ENCODE data around the gene SFXN5.
"Not testable (repeated sequence)": the region's sequence is repeated elsewhere in the genome, so short reads cannot be mapped to it uniquely, and the experiment has no call there.

Gene SFXN5

DNA sequence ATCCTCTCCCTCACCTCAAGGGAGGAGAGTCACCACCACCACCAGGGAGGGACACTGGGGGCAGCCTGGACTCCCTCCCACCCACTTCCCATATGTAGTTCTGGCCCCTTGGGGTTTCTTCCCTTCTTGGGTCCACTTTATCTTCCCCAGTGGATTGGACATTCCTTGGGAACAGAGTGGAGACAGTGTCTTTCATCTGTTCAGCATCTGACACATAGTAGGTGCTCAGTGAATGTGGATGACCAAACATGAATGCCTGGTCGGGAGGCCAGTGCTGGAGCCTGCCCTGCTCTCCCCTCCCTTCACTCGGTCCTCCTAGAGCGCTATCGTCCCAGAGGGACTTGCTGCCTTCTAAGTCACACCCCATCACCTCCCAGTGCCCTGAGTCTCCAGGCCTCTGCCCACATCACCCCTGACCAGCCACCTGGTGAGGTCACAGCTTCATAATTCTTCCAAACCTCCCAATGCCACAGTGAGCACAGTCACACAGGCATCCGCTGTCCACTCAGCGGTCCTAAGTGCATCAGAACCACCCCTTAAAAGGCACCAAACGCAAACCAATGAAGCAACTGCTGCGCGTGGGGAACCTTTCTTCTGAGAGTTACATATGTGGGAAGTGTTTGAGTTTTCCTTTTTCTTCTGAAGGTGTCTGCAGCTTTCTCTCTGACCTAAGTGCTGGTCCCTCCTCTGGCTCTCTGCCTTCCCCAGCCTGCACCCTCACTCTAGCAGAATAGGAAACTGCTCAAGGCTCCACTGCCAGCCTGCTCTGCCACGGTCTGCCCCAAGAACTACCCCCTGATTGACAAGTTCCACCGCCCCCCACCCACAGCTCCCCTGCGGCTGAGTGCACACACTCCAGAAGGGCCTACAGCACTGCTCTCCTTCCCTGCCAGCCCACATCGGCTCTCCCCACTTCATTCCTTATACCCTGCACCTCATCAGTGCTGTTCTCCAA is 7.2 kb upstream of the SFXN5 start:
- DNase-seq (ENCODE audit: low read depth): no peak

DNA sequence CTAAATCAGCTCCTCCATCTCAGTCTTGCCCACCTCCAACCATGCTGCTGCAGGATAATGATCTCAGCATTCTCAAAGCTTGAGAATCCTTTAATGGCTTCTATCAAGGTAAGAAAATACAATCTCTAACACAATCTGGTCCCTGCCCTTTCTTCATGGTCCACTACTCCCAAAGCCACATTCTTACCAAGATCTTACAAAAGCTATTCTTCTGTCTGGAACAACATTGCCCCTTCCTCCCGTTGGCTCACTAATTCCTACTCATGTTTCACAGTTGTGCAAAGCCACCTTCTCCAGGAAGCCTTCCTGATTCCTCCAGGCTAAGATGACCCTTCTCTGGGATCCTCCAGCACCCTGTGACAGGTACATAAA is 5.9 kb upstream of the SFXN5 start:
- DNase-seq (ENCODE audit: low read depth): no peak

DNA sequence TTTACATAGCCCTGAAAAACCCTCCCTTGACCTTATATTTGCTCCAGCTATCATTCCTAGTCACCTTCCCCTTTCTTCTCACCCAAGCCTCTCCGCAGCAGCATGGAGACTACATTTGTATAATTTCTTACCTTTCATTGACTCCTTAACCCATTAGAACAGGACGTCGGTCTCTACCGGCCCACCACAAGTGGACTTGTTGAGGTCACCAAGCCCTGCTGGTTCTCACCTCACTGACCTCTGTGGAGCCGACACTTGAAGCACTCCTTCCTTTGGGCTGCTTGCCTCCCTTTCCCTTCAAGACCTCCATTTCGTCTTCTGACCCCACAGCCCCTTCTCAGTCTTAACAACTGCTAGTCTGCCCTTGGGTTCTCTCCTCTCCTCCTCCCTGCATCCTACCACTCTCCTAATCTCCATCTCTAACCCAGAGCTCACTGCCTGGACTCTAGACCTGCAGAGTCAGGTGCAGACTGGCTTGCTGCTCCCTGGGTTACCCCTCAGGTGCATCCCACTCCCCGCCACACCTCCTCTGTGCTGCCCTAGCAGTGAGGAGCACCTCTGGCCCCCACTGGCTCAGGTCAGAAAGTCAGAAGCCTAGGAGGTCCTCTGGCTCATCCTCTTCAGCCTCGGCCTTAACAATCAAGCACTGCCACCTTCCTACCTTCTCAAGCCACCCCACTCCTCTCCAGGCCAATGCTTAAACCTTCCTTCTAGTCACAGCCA is 5.3 kb upstream of the SFXN5 start:
- no peak for DNase-seq (ENCODE audit: low read depth)

DNA sequence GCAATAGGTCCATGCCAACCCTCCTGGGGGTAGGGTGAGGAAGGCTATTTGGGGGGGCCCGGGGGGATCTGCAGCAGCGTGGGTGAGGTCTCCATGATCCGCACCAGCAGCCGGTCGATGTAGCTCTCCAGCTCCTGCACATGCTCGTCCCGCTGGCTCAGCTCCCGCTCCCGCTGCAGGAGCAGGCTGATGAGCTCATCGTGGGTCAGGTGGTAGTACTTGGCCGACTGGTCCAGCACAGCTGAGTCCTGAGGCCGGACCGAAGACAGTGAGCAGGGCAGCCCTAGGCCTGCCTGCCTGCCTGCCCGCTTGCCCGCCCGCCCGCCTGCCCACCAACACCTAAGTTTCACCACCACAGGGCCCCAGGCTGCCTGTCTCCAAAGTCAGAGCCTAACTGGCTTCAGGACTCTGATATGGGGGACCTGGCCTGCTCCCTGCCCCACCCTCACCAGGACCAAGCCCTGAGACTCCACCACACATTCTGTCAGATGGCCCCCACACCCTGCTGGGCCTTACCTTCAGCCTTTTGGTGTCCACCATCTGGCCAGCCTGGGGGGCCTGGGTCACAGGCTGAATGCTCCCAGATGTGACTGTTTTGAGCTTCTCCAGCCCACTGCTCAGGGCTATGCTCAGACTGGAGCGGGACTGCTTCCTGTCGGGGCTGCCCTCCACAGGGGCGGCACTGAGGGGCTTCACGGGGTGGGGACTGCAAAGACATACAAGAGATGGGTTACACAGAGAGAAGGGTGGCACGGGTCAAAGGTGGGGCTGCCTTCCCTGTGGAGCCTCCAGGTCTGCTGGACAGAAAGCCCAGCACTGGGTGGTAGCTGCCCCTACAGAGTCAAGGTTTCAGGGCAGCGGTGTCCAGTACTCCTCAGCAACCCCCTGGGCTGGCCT is 4.2 kb upstream of the SFXN5 start:
- no peak for DNase-seq (ENCODE audit: low read depth)

DNA sequence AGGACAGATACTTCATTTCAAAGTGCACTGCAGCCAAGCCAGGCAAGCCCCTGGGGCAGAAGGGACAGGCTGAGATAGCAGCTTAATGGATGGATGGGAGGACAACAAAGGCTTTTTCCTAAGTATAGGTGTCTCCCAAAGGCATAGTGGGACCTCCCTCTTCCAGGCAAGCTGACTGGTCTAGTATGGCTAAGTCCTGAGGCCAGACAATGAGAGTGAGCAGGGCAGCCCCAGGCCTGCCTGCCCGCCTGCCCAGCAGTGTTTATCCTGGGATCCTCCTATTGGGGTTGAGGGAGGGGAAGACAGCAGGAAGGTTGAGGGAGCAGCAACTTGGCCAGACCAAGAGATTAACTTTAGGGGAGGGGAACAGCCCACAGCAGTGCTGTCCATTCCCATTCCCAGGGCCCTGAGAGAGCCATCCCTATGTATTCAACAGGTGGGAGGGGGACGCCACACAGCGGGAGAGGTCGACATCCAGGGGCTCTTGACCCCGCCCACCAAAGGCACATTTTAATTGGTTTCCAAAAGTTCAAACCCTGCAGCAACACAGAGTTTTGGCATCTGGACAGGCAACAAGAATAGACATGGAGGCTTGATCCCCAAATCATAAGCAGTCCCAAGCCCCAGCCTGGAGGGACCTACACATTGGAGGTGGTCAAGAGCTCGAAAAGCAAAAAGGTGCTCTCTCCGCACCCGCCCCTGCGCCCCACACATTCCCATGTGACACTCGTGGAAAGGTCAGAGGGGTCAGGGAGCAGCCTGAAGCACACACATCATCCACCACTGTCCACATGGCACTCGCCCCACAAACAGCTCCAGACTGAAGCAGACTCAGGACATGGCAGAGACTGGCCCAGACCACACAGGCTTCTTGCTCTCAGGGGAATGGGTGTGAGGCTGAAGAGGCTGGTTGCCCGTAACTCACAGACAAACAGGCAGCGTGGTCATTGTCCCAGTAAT is 2.9 kb upstream of the SFXN5 start:
- DNase-seq (ENCODE audit: low read depth): no peak

DNA sequence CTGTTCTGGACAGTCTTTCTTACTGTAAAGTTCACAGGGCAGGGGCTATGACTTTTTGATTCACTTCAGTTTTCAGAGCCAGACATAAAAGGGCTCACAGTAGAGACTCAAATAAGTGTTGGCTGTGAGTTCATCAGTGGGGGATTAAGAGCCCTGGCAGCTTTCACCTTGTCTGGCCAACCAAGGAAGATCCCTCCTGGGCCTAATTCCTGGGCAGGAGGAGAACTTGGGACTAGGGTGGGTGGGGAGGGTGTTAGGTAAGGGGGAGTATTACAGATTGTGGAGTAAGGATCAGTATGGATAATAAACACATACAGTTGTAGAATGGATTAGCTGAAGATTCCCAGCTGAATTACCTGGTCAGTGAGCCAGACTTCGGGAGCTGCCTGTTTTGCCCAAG is 904 bp upstream of the SFXN5 start:
- no peak for DNase-seq (ENCODE audit: low read depth)

DNA sequence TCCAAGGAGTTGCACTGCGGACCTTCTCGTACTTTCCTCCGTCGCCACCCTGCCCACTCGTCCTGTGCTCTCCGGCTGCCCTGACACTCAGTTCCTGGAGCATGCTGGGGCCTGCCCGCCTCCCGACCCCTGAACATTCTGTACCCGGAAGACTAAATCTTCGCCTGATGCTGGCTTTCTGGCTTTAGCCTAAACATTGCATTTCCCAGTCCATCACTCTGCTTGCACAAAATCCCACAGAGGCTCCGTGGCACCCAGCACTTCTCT is 550 bp upstream of the SFXN5 start:
- no peak for DNase-seq (ENCODE audit: low read depth)

DNA sequence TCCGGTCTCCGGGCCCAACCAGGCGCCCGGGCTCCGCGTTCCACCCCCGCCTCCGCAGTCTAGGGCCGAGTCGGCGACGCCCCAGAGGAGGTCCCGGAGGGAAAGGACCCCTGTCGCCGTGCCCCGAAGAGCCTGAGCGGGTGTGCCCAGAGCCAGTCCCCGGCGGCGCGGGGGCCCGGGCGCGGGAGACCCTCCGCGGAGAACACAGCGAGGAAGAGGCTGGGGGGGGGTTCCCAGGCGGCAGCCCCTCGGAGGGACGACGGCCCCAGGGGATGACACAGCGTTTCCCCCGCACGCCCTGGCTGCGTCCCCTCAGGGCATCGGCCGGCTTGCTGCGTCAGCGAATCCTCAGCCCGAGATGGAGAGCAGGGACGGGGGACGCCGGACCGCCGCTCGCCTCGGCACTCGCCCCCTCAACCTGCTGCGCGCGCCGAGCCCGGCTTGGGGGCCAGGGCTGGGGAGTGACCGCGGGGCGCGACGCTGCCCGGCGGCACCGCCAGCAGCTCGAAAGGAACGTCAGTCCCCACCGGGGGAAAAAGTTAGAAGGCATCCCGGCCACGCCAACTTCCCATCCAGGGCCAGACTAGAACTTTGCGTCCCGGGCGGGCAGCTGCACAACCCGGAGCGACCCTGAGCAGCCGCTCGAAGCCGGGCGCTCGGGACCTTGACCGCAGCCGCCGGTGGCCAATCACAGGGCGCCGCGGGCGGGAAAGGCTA is 711 bp downstream of the SFXN5 start:
- peak; percentile 50 for DNase-seq (ENCODE audit: low read depth)

DNA sequence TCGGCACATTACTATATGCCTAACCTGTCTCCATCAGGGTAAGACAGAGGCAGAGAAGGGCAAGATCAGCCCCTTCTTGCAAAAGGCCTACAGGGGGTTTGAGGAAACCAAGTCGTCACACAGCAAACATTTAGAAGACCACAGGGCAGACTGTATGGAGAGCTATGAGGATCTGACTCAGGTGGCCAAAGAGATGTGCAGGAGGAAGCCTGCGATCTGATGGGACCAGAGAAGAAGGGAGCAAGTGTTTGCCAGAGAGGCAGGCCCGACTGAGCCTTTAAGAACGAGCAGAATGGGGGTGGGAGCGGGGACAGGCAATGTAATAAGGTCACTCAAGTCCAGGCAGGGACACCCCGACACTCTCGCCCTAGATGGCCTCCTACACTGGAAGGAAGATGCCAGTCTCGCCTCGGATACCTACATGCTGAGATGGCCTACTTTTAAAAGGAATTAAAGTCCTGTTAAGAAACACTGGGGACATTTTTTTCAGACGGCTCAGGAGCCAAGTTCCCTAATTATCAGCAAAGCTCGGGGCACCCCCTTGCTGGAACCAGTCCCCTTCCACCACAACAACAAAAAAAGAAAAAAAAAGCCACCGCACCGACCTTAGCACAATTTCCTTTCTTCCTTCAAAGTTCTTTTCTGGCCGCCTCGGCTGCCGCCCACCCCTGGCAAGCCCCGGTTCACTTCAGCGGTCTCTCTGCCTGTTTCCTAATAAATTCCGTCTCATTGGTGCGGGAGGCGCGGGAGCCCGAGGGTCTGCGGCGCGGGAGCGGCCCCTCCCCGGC is 1.5 kb downstream of the SFXN5 start:
- peak; percentile 25 for DNase-seq (ENCODE audit: low read depth)

DNA sequence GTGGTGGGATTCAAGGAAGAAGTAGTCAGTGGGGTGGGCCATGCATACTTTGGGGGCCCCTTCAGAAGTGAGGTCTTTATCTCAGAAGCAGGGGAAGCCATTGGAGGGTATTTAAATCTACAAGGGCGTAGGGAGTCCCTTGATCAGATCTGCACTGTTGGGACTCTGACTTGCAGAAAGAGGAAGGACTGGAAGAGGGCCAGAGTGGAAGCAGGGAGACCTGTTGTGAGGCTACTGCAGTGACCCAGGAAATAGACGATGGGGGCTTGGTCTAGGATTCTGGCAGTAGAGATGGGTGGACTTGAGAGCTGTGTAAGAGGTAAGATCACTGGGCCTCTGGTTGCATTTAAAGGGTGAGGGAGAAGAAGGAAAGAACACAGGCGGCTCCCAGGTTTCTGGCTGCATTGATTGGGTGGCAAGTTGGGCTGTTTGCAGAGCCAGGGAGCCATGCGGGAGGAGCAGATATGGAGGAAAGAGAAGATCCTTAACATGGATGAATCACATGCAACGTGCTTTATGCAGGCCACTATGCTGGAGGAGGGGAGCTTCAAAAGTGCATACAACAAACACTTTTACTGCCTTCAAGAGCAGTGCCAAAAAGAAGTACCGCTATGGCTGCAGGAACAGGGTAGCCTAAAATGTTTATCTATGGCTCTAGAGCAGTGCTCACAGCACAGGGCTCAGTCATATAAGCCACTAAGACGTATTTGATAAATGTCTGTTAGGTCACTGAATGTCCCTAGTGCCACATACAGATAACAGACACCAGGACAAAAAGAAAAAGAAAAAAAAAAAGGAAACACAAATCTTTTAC is 2.3 kb downstream of the SFXN5 start:
- peak; percentile 54 for DNase-seq (ENCODE audit: low read depth)

DNA sequence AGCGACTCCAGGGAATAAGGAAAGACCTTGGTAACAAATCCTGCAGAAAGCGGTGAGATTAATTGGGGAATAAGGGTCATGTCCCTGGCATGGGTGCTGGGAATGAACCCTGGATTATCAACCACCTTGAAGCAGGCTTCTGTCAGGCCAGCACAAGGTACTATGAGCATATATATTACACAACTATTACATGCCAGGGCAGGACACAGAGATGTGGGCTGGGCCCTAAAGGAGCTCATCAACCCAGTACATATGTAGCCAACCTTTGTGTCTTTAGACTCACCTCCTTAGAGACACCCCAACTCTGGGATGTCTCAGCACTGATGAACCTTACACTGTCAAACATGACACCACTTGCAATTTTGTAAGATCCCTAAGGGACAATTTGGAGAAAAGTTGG is 3.4 kb downstream of the SFXN5 start:
- no peak for DNase-seq (ENCODE audit: low read depth)

DNA sequence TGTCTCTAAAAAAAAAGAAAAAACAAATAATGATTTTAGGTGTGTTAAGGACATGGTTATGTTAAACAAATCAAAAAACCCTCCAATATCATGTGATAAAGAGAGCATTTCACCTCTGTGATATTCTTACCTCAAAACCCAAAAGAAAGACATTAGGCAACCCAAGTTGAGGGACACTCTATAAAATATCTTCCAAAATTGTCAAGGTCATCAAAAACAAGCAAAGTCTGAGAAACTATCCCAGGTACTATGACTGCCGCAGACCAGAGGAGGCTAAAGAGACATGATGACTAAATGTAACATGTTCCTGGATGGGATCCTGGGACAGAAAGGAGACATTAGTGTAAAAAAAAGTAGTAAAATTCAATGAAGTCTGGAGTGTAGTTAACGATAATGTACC is 4.5 kb downstream of the SFXN5 start:
- DNase-seq (ENCODE audit: low read depth): no peak

DNA sequence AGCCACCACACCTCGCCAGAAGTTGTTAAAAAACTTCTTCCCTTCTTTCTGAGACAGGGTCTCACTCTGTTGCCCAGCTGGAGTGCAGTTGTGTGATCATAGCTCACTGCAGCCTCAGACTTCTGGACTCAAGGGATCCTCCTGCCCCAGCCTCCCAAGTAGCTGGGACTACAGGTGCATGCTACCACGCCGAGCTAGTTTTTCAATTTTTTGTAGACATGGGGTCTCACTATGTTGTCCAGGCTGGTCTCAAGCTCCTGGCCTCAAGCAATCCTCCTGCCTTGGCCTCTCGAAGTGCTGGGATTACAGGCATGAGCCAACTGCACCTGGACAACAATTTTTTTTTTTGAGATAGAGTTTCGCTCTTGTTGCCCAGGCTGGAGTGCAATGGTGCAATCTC is 6.4 kb downstream of the SFXN5 start:
- DNase-seq (ENCODE audit: low read depth): not testable (repeated sequence)

DNA sequence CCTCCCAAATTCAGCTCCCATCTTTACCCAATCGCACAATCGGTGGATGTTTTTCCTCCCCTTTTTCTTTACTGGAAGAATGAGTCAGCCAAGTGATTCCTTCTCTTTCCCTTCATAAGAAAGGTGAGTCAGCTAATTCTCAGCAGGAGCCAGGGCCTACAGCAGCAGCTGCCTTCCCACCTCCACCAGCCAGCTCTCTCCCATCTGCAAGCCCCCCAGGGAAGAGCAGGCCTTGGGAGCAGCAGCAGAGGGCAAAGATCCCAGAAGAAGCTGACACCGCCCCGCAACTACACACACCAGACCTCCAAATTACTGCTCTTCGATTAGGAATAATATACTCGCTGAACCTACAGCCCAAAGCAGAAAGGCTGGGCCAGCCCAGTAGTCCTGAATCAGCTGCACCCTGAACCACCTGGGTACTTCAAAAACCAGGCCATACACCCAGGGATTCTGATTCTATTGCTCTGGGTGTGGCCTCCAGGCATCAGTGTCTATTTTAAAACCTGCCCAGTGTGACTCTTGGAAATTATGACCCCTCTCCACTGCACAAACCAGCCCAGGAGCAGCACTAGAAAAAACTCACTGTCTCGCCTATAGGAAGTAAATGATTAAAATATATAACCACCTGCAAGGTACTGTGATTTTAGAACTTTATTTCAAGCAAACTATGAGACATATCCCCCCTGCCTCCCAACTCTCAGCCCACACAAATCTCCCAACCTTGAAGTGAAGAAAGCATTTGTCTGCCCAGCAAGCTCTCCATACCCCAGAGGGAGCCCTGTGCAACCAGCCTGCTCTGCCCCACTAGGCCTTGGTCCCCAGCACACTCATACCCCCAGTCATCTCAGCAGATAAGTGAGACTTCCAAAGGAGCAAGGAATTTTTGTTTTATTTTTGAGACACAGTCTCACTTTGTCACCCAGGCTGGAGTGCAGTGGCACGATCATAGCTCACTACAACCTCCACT is 7.3 kb downstream of the SFXN5 start:
- peak; percentile 85 for DNase-seq (ENCODE audit: low read depth)

DNA sequence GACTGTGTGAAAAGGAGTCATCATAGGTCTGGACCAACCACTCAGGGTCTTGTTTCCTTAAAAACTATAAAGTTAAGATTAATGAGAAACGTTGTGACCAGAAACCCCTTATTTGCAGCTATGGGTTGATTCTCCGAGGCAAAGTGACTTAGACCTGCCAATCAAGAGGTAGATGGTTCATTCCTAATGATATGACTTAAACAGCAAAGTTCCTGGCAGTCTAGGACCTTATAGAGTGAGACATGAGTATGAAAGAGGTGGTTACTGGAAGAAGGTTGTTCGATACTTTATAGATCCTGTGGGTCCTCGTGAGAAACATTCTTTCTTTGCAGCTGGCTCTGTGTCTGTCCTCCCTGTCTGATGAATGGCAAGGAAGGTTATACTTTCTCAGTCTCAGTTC is 8.0 kb downstream of the SFXN5 start:
- DNase-seq (ENCODE audit: low read depth): no peak

DNA sequence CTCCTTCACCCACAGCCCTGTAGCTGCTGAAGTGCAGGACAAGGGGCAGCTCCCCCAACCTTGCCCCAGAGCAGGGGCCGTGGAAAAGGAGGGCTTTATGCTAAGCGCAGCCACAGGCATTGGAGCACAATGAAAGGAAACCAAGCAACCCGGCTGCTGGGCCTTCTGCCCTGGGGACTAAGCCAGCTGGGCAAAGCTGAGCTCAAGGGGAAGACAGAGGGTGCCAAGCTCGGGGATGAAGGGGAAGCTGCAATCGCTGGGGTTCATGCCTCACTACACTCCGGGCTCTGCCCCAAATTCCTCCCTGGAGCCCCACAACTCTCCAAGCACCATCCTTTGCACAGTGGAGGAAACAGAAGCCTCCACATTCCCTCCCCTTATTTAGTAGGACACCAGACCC is 12.4 kb downstream of the SFXN5 start:
- DNase-seq (ENCODE audit: low read depth): no peak

DNA sequence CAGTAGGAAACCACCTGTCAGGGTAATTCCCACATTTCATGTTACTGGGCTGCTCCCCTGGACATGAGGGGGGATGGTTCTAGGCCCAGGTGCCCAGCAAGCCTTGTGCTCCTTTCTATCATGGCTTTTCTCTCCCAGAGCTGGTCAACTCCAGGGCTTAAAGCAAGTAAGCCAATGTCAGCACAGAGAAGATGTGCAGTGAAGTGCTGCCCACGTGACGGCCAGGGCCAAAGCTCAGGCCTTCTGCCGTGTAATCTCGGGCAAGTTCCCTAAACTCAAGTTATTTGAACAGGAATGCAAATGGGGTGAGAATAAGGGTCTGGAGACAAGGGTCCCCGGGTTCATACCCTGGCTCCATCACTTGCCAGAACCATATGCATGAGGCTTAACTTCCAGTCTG is 16.5 kb downstream of the SFXN5 start:
- no peak for DNase-seq (ENCODE audit: low read depth)
